ENCODE results near the gene GRK2. TPM values are rescaled to one million over a fixed set of nuclear protein-coding genes. Genes with fewer than 3 reads are reported as not detected.

The GRK2 gene
- total RNA-seq, 1 donor: 33.2 TPM

- no peak for DNase-seq (ENCODE audit: low read depth)
- no peak for TF ChIP-seq CTCF (IDR thresholded peaks at IDR 0.05; ENCODE audit: insufficient read depth, low read depth, low read length)
- no peak overlapping the region for H3K4me3 ChIP-seq (ENCODE audit: low read depth, low read length)
Observed at GRCh38 chr11:67261946-67262681, 4.2 kb upstream of the GRK2 start.

- DNase-seq (ENCODE audit: low read depth): peak; percentile 77
- TF ChIP-seq CTCF (IDR thresholded peaks at IDR 0.05; ENCODE audit: insufficient read depth, low read depth, low read length): peak; percentile 85
- H3K4me3 ChIP-seq (ENCODE audit: low read depth, low read length): no peak overlapping the region
Observed at GRCh38 chr11:67262731-67263675, 3.3 kb upstream of the GRK2 start.

GRCh38 chr11:67264260-67264659 lies 2.0 kb upstream of the GRK2 start:
- H3K4me3 ChIP-seq (ENCODE audit: low read depth, low read length): no peak overlapping the region
- DNase-seq (ENCODE audit: low read depth): no peak
- TF ChIP-seq CTCF (IDR thresholded peaks at IDR 0.05; ENCODE audit: insufficient read depth, low read depth, low read length): no peak

- no peak for DNase-seq (ENCODE audit: low read depth)
Observed at GRCh38 chr11:67264877-67265632, 1.2 kb upstream of the GRK2 start.

GRCh38 chr11:67265633-67266448 lies 432 bp upstream of the GRK2 start:
- peak overlapping the region; percentile 14 for H3K4me3 ChIP-seq (ENCODE audit: low read depth, low read length)
- DNase-seq (ENCODE audit: low read depth): peak; percentile 53
- peak; percentile 67 for TF ChIP-seq CTCF (IDR thresholded peaks at IDR 0.05; ENCODE audit: insufficient read depth, low read depth, low read length)

More at GRCh38 chr11:67264877-67265632, 1.2 kb upstream of the GRK2 start:
- no peak overlapping the region for H3K4me3 ChIP-seq (ENCODE audit: low read depth, low read length)
- TF ChIP-seq CTCF (IDR thresholded peaks at IDR 0.05; ENCODE audit: insufficient read depth, low read depth, low read length): no peak

Data from fibroblast of villous mesenchyme (primary cell).